ENCODE data around the gene TRPT1. TPM values are rescaled to one million over a fixed set of nuclear protein-coding genes. Genes with fewer than 3 reads are reported as not detected.

TRPT1 gene
- total and polyA plus RNA-seq, 2 donors from 2014 or later = 39.2 to 103 TPM

GRCh38 chr11:64178951-64179639 lies 46.9 kb downstream of the TRPT1 start:
- Histone ChIP-seq H3K27ac (ENCODE audit: low read depth in 2 of 2, low read length in 2 of 2) (no peak overlapping the region), H3K27me3 (ENCODE audit: control insufficient read depth, insufficient read depth, low read length) (no peaks in the 10 kb centered on the region), H3K9me3 (ENCODE audit: control insufficient read depth in 2 of 3, insufficient read depth in 1 of 3, low read length in 3 of 3) (no peaks in the 10 kb centered on the region), H3K9ac (ENCODE audit: low read length in 3 of 3) (no peak overlapping the region), H3K36me3 (ENCODE audit: control insufficient read depth in 2 of 3, insufficient read depth in 3 of 3, low read length in 3 of 3) (no peaks in the 10 kb centered on the region), H3K4me3 (ENCODE audit: low read length in 3 of 3) (no peak overlapping the region), H3K4me1 (ENCODE audit: control insufficient read depth in 2 of 3, insufficient read depth in 2 of 3, low read depth in 1 of 3, low read length in 3 of 3) (peaks cover 0 to 16% (median 11%) of the 10 kb centered on the region in 3 donors)
- DNase-seq = no peak
- FAIRE-seq = no peak
- intact Hi-C loops (cut with DNase I) = no loop called here
- TF ChIP-seq, protein P1, sequence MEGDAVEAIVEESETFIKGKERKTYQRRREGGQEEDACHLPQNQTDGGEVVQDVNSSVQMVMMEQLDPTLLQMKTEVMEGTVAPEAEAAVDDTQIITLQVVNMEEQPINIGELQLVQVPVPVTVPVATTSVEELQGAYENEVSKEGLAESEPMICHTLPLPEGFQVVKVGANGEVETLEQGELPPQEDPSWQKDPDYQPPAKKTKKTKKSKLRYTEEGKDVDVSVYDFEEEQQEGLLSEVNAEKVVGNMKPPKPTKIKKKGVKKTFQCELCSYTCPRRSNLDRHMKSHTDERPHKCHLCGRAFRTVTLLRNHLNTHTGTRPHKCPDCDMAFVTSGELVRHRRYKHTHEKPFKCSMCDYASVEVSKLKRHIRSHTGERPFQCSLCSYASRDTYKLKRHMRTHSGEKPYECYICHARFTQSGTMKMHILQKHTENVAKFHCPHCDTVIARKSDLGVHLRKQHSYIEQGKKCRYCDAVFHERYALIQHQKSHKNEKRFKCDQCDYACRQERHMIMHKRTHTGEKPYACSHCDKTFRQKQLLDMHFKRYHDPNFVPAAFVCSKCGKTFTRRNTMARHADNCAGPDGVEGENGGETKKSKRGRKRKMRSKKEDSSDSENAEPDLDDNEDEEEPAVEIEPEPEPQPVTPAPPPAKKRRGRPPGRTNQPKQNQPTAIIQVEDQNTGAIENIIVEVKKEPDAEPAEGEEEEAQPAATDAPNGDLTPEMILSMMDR (IDR thresholded peaks at IDR 0.05; ENCODE audit: borderline replicate concordance, extremely low read depth, insufficient read depth) = no peak

GRCh38 chr11:64178203-64178602 lies 47.8 kb downstream of the TRPT1 start:
- FAIRE-seq = no peak
- Histone ChIP-seq H3K9ac (ENCODE audit: low read length in 3 of 3) (no peak overlapping the region), H3K9me3 (ENCODE audit: control insufficient read depth in 2 of 3, insufficient read depth in 1 of 3, low read length in 3 of 3) (peaks cover 0 to 3% (median 0%) of the 10 kb centered on the region in 3 donors), H3K27ac (ENCODE audit: low read depth in 2 of 2, low read length in 2 of 2) (no peak overlapping the region), H3K4me1 (ENCODE audit: control insufficient read depth in 2 of 3, insufficient read depth in 2 of 3, low read depth in 1 of 3, low read length in 3 of 3) (peaks cover 0 to 11% (median 10%) of the 10 kb centered on the region in 3 donors), H3K36me3 (ENCODE audit: control insufficient read depth in 2 of 3, insufficient read depth in 3 of 3, low read length in 3 of 3) (no peaks in the 10 kb centered on the region), H3K4me3 (ENCODE audit: low read length in 3 of 3) (no peak overlapping the region), H3K27me3 (ENCODE audit: control insufficient read depth, insufficient read depth, low read length) (no peaks in the 10 kb centered on the region)
- TF ChIP-seq, protein P1 (IDR thresholded peaks at IDR 0.05; ENCODE audit: borderline replicate concordance, extremely low read depth, insufficient read depth) = no peak
- intact Hi-C loops (cut with DNase I) = no loop called here
- no peak for DNase-seq

DNA sequence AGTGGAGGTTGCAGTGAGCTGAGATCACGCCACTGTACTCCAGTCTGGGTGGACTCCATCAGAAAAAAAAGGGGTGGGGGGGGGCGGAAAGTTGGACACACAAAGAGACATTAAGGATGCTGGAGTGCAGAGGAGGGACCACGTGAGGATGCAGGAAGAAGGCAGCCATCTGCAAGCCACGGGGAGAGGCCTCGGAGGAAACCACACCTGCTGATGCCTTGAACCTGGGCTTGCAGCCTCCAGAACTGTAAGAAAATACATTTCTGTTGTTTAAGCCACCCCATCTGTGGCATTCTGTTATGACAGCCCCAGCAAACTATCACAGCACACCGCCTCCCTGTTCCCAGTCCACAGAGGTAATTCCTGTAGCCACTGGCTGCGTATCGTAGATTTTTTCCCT lies 49.2 kb downstream of the TRPT1 start:
- intact Hi-C loops (cut with DNase I) = no loop called here
- Histone ChIP-seq H3K4me3 (ENCODE audit: low read length in 3 of 3) (no peak overlapping the region), H3K36me3 (ENCODE audit: control insufficient read depth in 2 of 3, insufficient read depth in 3 of 3, low read length in 3 of 3) (no peaks in the 10 kb centered on the region), H3K9ac (ENCODE audit: low read length in 3 of 3) (no peak overlapping the region), H3K27ac (ENCODE audit: low read depth in 2 of 2, low read length in 2 of 2) (no peak overlapping the region), H3K27me3 (ENCODE audit: control insufficient read depth, insufficient read depth, low read length) (no peaks in the 10 kb centered on the region), H3K4me1 (ENCODE audit: control insufficient read depth in 2 of 3, insufficient read depth in 2 of 3, low read depth in 1 of 3, low read length in 3 of 3) (peaks cover 0 to 8% (median 6%) of the 10 kb centered on the region in 3 donors), H3K9me3 (ENCODE audit: control insufficient read depth in 2 of 3, insufficient read depth in 1 of 3, low read length in 3 of 3) (peaks cover 0 to 3% (median 0%) of the 10 kb centered on the region in 3 donors)
- DNase-seq (no peak), FAIRE-seq (no peak)
- TF ChIP-seq, protein P1 (IDR thresholded peaks at IDR 0.05; ENCODE audit: borderline replicate concordance, extremely low read depth, insufficient read depth) = no peak

Other genes with a start within 250 kb of the TRPT1 start
- 69.0 TPM for gene OTUB1, start 239.7 kb downstream of the TRPT1 start, total RNA-seq
- 118 TPM for gene OTUB1, start 239.7 kb downstream of the TRPT1 start, polyA plus RNA-seq (ENCODE audit: insufficient read depth, low read depth, low replicate concordance)
- 0.66 TPM for gene FLRT1, start 190.3 kb downstream of the TRPT1 start, total RNA-seq
- gene FLRT1, start 190.3 kb downstream of the TRPT1 start, polyA plus RNA-seq (ENCODE audit: insufficient read depth, low read depth, low replicate concordance) = 1.5 TPM
- gene MACROD1, start 60.1 kb downstream of the TRPT1 start, total RNA-seq = 27.8 TPM
- gene MACROD1, start 60.1 kb downstream of the TRPT1 start, polyA plus RNA-seq (ENCODE audit: insufficient read depth, low read depth, low replicate concordance) = 176 TPM
- gene STIP1, start 40.0 kb downstream of the TRPT1 start, total RNA-seq = 81.2 TPM
- gene STIP1, start 40.0 kb downstream of the TRPT1 start, polyA plus RNA-seq (ENCODE audit: insufficient read depth, low read depth, low replicate concordance) = 86.0 TPM
- 36.3 TPM for gene FERMT3, start 19.5 kb downstream of the TRPT1 start, total RNA-seq
- gene FERMT3, start 19.5 kb downstream of the TRPT1 start, polyA plus RNA-seq (ENCODE audit: insufficient read depth, low read depth, low replicate concordance) = 11.8 TPM
- gene NUDT22, start 88 bp upstream of the TRPT1 start, total RNA-seq = 64.5 TPM
- 150 TPM for gene NUDT22, start 88 bp upstream of the TRPT1 start, polyA plus RNA-seq (ENCODE audit: insufficient read depth, low read depth, low replicate concordance)
- 31.1 TPM for gene DNAJC4, start 4.4 kb upstream of the TRPT1 start, total RNA-seq
- 102 TPM for gene DNAJC4, start 4.4 kb upstream of the TRPT1 start, polyA plus RNA-seq (ENCODE audit: insufficient read depth, low read depth, low replicate concordance)
- 77.6 TPM for gene VEGFB, start 8.4 kb upstream of the TRPT1 start, total RNA-seq
- 157 TPM for gene VEGFB, start 8.4 kb upstream of the TRPT1 start, polyA plus RNA-seq (ENCODE audit: insufficient read depth, low read depth, low replicate concordance)
- gene FKBP2, start 14.9 kb upstream of the TRPT1 start, total RNA-seq = 76.0 TPM
- 411 TPM for gene FKBP2, start 14.9 kb upstream of the TRPT1 start, polyA plus RNA-seq (ENCODE audit: insufficient read depth, low read depth, low replicate concordance)
- gene PPP1R14B, start 20.8 kb upstream of the TRPT1 start, total RNA-seq = 86.5 TPM
- 145 TPM for gene PPP1R14B, start 20.8 kb upstream of the TRPT1 start, polyA plus RNA-seq (ENCODE audit: insufficient read depth, low read depth, low replicate concordance)
- 24.6 TPM for gene PLCB3, start 25.3 kb upstream of the TRPT1 start, total RNA-seq
- gene PLCB3, start 25.3 kb upstream of the TRPT1 start, polyA plus RNA-seq (ENCODE audit: insufficient read depth, low read depth, low replicate concordance) = 9.6 TPM
- gene BAD, start 58.5 kb upstream of the TRPT1 start, total RNA-seq = 59.8 TPM
- 157 TPM for gene BAD, start 58.5 kb upstream of the TRPT1 start, polyA plus RNA-seq (ENCODE audit: insufficient read depth, low read depth, low replicate concordance)
- 44.0 TPM for gene GPR137, start 59.7 kb upstream of the TRPT1 start, total RNA-seq
- gene GPR137, start 59.7 kb upstream of the TRPT1 start, polyA plus RNA-seq (ENCODE audit: insufficient read depth, low read depth, low replicate concordance) = 48.4 TPM
- not detected for gene KCNK4, start 65.1 kb upstream of the TRPT1 start, total RNA-seq
- not detected for gene KCNK4, start 65.1 kb upstream of the TRPT1 start, polyA plus RNA-seq (ENCODE audit: insufficient read depth, low read depth, low replicate concordance)
- gene CATSPERZ, start 74.2 kb upstream of the TRPT1 start, total RNA-seq = not detected
- not detected for gene CATSPERZ, start 74.2 kb upstream of the TRPT1 start, polyA plus RNA-seq (ENCODE audit: insufficient read depth, low read depth, low replicate concordance)
- 59.7 TPM for gene ESRRA, start 79.3 kb upstream of the TRPT1 start, total RNA-seq
- 117 TPM for gene ESRRA, start 79.3 kb upstream of the TRPT1 start, polyA plus RNA-seq (ENCODE audit: insufficient read depth, low read depth, low replicate concordance)
- gene TRMT112, start 91.4 kb upstream of the TRPT1 start, total RNA-seq = 172 TPM
- 291 TPM for gene TRMT112, start 91.4 kb upstream of the TRPT1 start, polyA plus RNA-seq (ENCODE audit: insufficient read depth, low read depth, low replicate concordance)
- gene PRDX5, start 91.9 kb upstream of the TRPT1 start, total RNA-seq = 192 TPM
- gene PRDX5, start 91.9 kb upstream of the TRPT1 start, polyA plus RNA-seq (ENCODE audit: insufficient read depth, low read depth, low replicate concordance) = 1,026 TPM
- 13.3 TPM for gene CCDC88B, start 114.0 kb upstream of the TRPT1 start, total RNA-seq
- 10.0 TPM for gene CCDC88B, start 114.0 kb upstream of the TRPT1 start, polyA plus RNA-seq (ENCODE audit: insufficient read depth, low read depth, low replicate concordance)
- gene RPS6KA4, start 133.0 kb upstream of the TRPT1 start, total RNA-seq = 40.2 TPM
- gene RPS6KA4, start 133.0 kb upstream of the TRPT1 start, polyA plus RNA-seq (ENCODE audit: insufficient read depth, low read depth, low replicate concordance) = 13.6 TPM